ENCODE data around the gene KLK15. TPM values are rescaled to one million over a fixed set of nuclear protein-coding genes. Genes with fewer than 3 reads are reported as not detected.
A peak's percentile ranks its signal among the peaks of the same experiment; 100 is the strongest.
"Not testable (repeated sequence)": the region's sequence is repeated elsewhere in the genome, so short reads cannot be mapped to it uniquely, and the experiment has no call there.

KLK15 gene
- total RNA-seq, 2 experiments from 2014 or later, result not detected

DNA sequence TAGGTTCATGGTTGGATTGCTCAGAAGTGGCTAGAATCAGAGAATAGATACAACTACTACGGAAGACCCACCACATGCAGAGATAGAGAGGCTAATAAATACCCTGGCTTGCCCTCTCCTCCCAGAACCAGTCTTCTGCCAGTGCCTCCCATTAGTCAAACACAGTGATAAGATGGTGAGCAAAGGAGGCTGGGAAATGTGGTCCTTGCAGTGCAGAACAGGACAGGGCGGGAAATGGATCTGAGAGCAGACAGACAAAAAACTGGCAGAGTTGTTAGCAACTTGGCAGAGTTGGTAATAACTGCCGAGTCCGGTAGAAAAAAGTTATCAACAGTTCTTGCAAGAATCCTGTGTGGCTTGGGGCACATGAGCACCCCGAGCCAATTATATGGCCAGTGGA, 18.5 kb downstream of the KLK15 start:
- DNase-seq, result no peak

DNA sequence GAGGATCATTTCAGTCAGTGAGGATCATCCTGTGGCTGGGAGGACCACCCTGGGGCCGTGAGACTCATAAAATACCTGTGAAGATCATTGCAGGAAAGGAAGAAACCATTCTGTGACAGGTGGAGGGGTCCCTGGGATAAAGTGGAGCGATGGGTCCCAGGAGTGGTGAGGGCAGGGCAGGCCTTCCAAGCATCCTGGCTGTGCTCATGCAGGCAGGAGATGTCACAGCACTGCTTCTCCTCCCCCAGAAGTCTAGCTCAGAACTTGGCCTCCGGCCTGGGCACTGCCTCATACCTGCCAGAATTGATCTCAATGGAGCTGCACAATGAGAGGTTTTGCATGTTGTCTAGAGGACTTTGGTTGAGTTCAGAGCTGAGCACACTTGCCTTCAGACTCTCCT, 20.9 kb downstream of the KLK15 start:
- H3K27me3 Mint-ChIP-seq (ENCODE audit: low read depth), result peaks cover 22% of the 10 kb centered on the region
- no peaks in the 10 kb centered on the region for H3K9me3 Mint-ChIP-seq
- peaks cover 10% of the 10 kb centered on the region for H3K4me1 Mint-ChIP-seq (ENCODE audit: low read depth)
- no peak for DNase-seq
- H3K36me3 Mint-ChIP-seq (ENCODE audit: low read depth), result no peaks in the 10 kb centered on the region
- CTCF ChIA-PET, result no interaction called here
- intact Hi-C loops (cut with micrococcal nuclease), result no loop called here
- H3K27ac Mint-ChIP-seq, result no peak overlapping the region
- H3K4me3 Mint-ChIP-seq, result no peak overlapping the region

More for the DNA sequence above, 18.5 kb downstream of the KLK15 start:
- H3K4me1 Mint-ChIP-seq (ENCODE audit: low read depth), result peaks cover 31% of the 10 kb centered on the region
- no peak overlapping the region for H3K27ac Mint-ChIP-seq
- H3K9me3 Mint-ChIP-seq, result no peaks in the 10 kb centered on the region
- peaks cover 36% of the 10 kb centered on the region for H3K27me3 Mint-ChIP-seq (ENCODE audit: low read depth)
- no peak overlapping the region for H3K4me3 Mint-ChIP-seq
- intact Hi-C loops (cut with micrococcal nuclease), result no loop called here
- no peaks in the 10 kb centered on the region for H3K36me3 Mint-ChIP-seq (ENCODE audit: low read depth)
- CTCF ChIA-PET, result interaction anchor here (0.7 kb wide), 1 partner anchor 34 kb away, joined by 3 read pairs; no protein-coding TSS in a partner anchor

DNA sequence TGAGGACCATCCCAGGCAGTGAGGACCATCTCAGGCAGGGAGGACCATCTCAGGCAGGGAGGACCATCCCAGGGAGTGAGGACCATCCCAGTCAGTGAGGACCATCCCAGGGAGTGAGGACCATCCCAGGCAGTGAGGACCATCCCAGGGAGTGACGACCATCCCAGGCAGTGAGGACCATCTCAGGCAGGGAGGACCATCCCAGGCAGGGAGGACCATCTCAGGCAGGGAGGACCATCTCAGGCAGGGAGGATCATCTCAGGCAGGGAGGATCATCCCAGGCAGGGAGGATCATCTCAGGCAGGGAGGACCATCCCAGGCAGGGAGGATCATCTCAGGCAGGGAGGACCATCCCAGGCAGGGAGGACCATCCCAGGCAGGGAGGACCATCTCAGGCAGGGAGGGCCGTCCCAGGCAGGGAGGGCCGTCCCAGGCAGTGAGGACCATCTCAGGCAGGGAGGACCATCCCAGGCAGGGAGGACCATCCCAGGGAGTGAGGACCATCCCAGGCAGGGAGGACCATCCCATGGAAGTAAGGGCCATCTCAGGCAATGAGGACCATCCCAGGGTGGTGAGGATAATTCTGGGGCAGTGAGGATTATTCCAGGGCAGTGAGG, 21.6 kb downstream of the KLK15 start:
- H3K4me1 Mint-ChIP-seq (ENCODE audit: low read depth); H3K9me3 Mint-ChIP-seq; DNase-seq; H3K27ac Mint-ChIP-seq; CTCF ChIA-PET; H3K4me3 Mint-ChIP-seq; intact Hi-C loops (cut with micrococcal nuclease); H3K36me3 Mint-ChIP-seq (ENCODE audit: low read depth): not testable (repeated sequence)
- peaks cover 17% of the 10 kb centered on the region for H3K27me3 Mint-ChIP-seq (ENCODE audit: low read depth)

DNA sequence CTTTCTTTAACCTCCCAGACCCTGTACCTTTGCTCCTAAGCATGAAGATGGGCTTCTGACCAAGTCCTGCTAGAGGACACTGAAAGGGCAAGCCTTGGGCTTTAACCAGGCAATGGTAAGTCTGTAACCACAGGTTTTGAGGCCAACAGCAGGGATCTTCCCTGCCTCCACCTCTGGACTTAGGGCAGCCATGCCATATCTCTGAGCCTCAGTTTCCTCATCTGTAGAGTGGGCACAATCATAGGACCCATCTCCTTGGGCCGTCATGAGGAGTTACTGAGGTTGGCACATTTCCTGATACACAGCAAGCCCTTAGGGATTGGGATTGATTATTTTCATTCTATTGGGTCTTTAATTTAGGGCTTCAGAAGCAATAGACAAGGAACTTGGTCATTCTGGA, 24.5 kb downstream of the KLK15 start:
- H3K9me3 Mint-ChIP-seq, result no peaks in the 10 kb centered on the region
- no peak overlapping the region for H3K4me3 Mint-ChIP-seq
- H3K27me3 Mint-ChIP-seq (ENCODE audit: low read depth), result peaks cover 1% of the 10 kb centered on the region
- intact Hi-C loops (cut with micrococcal nuclease), result no loop called here
- H3K36me3 Mint-ChIP-seq (ENCODE audit: low read depth), result peaks cover 4% of the 10 kb centered on the region
- peaks cover 6% of the 10 kb centered on the region for H3K4me1 Mint-ChIP-seq (ENCODE audit: low read depth)
- DNase-seq, result no peak
- H3K27ac Mint-ChIP-seq, result no peak overlapping the region
- CTCF ChIA-PET, result no interaction called here

DNA sequence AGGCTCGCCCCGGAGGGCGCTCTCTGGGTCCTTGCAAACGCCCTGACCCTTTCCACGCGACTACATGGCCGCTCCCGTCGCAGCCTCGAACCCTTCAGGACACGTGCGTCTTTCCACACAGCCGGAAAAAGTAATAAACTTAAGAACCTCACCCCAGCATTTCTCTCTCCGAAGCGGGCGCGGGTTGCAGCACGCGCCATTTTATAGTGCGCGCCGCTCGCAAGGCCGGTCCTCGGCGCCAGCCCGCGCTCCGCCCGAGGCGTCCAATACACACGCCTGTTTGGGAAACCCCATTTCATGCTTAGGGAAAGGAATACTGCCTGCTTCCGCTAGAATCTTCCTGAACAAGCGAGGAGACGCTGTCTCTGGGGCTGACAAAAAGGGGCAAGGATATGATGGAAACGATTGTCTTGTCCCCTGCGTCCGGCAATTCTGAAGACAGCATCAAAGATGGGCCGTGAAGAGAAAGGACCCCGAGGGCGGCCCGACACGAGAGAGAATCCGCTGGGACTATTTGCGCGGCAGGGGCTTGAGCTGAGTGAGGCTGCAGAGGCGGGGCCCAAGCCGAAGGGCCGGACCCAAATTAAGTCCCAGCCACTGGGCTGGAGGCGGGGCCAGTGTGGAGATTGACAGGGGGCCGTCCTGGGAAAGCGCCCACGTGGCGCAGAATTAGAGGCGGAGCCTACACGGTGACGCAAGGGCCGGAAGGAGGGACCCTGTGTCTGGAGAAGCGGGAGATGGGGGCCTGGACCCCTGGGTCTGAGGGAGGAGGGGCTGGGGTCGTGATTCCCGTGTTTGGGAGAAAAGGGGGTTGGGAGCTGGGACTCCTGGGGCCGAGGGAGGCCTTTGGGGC, 28.7 kb downstream of the KLK15 start:
- CTCF ChIA-PET, result no interaction called here
- DNase-seq, result peak; percentile 99
- Mint-ChIP-seq H3K27ac (peak overlapping the region; percentile 100), H3K27me3 (ENCODE audit: low read depth) (no peaks in the 10 kb centered on the region), H3K4me1 (ENCODE audit: low read depth) (peaks cover 28% of the 10 kb centered on the region), H3K9me3 (no peaks in the 10 kb centered on the region), H3K36me3 (ENCODE audit: low read depth) (peaks cover 40% of the 10 kb centered on the region), H3K4me3 (peak overlapping the region; percentile 98)
- intact Hi-C loops (cut with micrococcal nuclease), result loop anchor here (1.0 to 5.0 kb wide), 4 partner anchors 13 to 303 kb away; partner anchors contain the start of genes CTU1 and JOSD2

DNA sequence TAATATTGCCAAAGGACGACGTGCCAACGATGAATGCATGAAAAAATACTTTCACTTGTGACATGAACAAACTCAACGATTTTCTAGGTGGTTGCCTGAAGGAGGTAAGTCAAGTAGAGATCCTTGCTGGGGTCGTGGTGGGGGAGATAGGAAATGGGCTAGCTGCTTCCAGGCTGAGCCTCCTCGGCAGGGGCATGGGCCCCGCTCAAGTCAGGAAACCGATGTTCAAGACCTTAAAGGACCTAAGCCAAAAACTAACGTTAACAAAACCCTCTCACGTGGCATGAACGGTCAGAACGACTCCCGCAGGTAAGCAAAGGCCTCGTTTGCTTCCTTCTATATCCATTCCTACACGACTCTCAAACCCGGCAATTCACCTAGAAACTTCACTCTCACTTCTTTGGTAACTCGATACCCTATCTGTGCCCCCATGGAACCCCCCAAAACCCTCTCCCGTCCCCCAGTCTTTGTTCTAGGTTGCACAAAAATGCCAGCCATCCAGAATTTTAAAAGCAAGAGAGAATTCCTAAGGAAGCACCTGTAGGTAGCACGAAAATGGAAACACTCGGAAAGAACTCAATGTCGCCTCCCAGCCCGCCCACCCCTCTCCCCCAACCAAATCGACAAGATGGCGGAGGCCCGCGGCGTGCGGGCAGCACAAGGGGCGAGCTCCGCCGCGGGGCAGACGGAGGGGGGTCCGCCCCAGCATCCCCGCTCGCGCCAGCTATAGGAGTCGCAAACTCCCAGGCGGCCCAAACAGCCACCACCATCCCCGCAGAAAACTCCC, 29.5 kb downstream of the KLK15 start:
- H3K4me1 Mint-ChIP-seq (ENCODE audit: low read depth), result peaks cover 28% of the 10 kb centered on the region
- peak overlapping the region; percentile 98 for H3K4me3 Mint-ChIP-seq
- H3K27ac Mint-ChIP-seq, result peak overlapping the region; percentile 100
- intact Hi-C loops (cut with micrococcal nuclease), result loop anchor here (1.0 to 5.0 kb wide), 4 partner anchors 13 to 303 kb away; partner anchors contain the start of genes CTU1 and JOSD2
- no peaks in the 10 kb centered on the region for H3K27me3 Mint-ChIP-seq (ENCODE audit: low read depth)
- CTCF ChIA-PET, result no interaction called here
- no peak for DNase-seq
- H3K9me3 Mint-ChIP-seq, result no peaks in the 10 kb centered on the region
- H3K36me3 Mint-ChIP-seq (ENCODE audit: low read depth), result peaks cover 40% of the 10 kb centered on the region

DNA sequence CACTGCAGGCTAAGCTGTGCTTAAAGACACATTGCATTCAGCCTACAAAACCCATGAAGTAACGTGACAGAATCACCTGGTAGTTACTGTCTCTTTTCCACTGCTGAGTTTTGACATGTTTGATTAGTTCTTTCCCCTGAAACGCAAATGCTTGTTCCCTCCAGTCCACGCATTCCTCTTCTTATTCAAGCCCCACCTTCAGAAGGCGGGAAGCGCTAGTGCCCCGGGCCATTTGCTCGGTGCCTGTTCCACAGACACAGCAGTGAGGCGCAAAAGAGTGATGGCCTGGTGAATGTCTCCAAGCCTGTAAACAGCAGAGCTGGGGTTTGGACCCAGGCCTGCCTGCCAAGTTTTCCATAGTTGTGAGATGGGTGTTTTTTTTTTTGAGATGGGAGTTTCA, 32.3 kb downstream of the KLK15 start:
- peak overlapping the region; percentile 5 for H3K27ac Mint-ChIP-seq
- CTCF ChIA-PET, result no interaction called here
- peaks cover 45% of the 10 kb centered on the region for H3K36me3 Mint-ChIP-seq (ENCODE audit: low read depth)
- no peak for DNase-seq
- H3K27me3 Mint-ChIP-seq (ENCODE audit: low read depth), result no peaks in the 10 kb centered on the region
- intact Hi-C loops (cut with micrococcal nuclease), result loop anchor here (5.0 kb wide), 1 partner anchor 306 kb away; the partner anchor contains the start of gene CTU1
- H3K9me3 Mint-ChIP-seq, result no peaks in the 10 kb centered on the region
- H3K4me1 Mint-ChIP-seq (ENCODE audit: low read depth), result peaks cover 26% of the 10 kb centered on the region
- peak overlapping the region; percentile 11 for H3K4me3 Mint-ChIP-seq

DNA sequence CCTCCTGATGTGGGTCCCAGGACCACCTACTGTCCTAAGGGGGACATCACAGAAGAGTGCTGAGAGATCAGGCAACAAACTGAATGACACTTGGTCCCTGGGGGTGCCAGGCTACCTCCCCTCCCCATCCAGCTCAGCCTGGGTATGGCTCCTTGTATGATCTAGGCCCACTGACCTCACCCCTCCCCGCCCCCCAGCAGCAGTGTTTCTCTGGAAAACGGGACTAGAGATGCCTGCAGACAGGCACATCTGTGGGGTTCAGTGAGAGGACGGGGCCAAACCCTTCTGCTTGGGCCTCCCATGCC, 33.9 kb downstream of the KLK15 start:
- H3K27me3 Mint-ChIP-seq (ENCODE audit: low read depth), result no peaks in the 10 kb centered on the region
- intact Hi-C loops (cut with micrococcal nuclease), result no loop called here
- CTCF ChIA-PET, result no interaction called here
- no peaks in the 10 kb centered on the region for H3K9me3 Mint-ChIP-seq
- H3K36me3 Mint-ChIP-seq (ENCODE audit: low read depth), result peaks cover 49% of the 10 kb centered on the region
- H3K4me3 Mint-ChIP-seq, result no peak overlapping the region
- no peak overlapping the region for H3K27ac Mint-ChIP-seq
- DNase-seq, result no peak
- H3K4me1 Mint-ChIP-seq (ENCODE audit: low read depth), result peaks cover 25% of the 10 kb centered on the region

DNA sequence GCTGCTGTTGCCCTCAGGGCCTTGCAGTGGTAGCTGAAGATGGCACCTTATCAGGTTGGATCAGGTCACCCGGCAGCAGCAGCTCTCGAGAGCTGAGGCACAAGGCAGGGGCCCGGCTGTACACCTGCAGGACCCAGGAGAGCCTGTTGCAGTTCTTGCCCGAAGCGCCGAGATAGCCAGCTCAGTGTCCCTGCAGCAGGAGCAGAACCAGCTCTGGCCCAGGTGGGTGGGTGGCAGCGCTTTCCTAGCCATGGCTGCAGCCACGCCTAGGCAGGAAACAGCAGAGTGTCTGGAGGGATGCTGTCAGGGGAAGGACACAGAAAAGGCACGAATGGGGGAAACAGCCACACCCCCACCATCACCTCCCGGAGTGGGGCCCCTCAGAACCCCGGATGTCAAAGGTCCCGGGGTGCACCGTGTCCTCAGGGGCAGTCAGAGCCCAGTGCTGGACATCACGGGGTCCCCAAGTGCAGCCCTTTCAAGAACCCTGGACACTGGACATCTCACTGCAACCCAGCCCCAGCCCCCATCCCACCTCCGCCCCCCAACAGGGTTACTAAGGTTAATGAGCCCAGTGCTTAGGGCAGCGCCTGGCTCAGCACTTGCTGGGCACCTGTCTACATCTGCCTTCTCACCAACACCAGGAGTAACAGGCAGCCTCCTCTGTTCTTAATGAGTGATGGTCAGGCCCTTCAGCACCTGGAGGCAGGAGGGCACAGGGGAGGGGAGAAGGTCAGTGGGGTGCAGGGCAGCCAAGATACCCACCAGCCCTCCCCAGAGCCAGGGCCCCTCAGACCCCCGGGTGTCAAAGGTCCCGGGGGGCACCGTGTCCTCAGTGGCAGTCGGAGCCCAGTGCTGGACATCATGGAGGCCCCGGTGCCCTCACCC, 34.5 kb downstream of the KLK15 start:
- no peak overlapping the region for H3K4me3 Mint-ChIP-seq
- H3K4me1 Mint-ChIP-seq (ENCODE audit: low read depth), result peaks cover 29% of the 10 kb centered on the region
- no peak for DNase-seq
- intact Hi-C loops (cut with micrococcal nuclease), result no loop called here
- H3K27me3 Mint-ChIP-seq (ENCODE audit: low read depth), result no peaks in the 10 kb centered on the region
- H3K9me3 Mint-ChIP-seq, result no peaks in the 10 kb centered on the region
- no peak overlapping the region for H3K27ac Mint-ChIP-seq
- CTCF ChIA-PET, result no interaction called here
- H3K36me3 Mint-ChIP-seq (ENCODE audit: low read depth), result peaks cover 45% of the 10 kb centered on the region

DNA sequence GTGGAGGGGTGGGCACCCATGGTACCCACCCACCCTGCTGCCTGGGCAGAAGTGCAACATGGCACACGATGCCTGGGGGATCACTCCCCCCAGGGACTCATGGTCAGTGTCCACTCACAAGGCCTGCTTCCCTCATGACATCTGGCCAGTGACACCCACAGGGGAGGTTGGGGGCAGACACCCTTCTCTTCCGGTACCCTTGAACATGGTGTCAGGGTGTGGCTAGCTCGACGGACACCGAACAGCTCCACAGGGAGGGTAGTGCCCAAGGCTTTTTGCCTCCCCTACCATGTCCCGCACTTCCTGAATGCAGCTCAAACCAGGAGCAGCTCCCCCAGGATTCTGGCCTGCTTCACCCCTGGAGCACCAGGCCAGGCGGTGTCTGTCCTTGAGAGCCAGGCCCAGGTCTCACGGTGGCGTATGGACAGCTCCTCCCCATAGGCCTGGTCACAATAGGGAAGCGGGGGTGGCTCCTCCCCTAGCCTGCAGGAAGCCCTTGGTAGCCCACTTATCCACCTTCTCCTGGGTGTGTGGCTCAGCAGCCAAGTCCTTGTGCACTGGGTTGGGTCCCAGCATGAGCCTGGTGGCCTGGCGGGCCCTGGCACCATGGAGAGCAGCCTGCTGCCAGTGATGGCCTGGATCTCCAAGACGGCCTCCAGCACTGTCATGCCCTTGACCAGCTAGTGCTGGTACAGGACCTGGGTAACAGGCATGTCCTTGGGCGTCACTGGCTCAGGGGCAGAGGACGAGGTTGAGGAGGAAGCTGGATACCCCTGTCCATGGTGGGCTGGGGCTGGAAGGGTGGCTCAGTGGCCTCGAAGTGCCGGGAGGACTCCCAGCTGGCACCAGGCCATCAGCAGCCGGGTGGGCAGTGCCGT, 35.4 kb downstream of the KLK15 start:
- Mint-ChIP-seq H3K4me3 (no peak overlapping the region), H3K27me3 (ENCODE audit: low read depth) (no peaks in the 10 kb centered on the region), H3K4me1 (ENCODE audit: low read depth) (peaks cover 28% of the 10 kb centered on the region), H3K36me3 (ENCODE audit: low read depth) (peaks cover 36% of the 10 kb centered on the region), H3K27ac (no peak overlapping the region), H3K9me3 (no peaks in the 10 kb centered on the region)
- CTCF ChIA-PET, result no interaction called here
- peak; percentile 26 for DNase-seq
- intact Hi-C loops (cut with micrococcal nuclease), result no loop called here

DNA sequence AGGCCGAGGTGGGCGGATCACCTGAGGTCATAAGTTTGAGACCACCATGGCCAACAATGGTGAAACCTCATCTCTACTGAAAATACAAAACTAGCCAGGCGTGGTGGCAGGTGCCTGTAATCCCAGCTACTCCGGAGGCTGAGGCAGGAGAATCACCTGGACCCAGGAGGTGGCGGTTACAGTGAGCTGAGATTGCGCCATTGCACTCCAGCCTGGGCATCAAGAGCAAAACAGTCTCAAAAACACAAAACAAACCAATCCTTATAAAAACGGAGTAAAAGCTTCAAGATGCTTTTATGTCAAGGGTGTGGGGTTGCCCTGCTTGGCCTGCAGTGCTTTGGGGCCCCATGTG, 36.0 kb downstream of the KLK15 start:
- intact Hi-C loops (cut with micrococcal nuclease), result no loop called here
- DNase-seq, result no peak
- CTCF ChIA-PET, result no interaction called here
- no peak overlapping the region for H3K27ac Mint-ChIP-seq
- peaks cover 22% of the 10 kb centered on the region for H3K4me1 Mint-ChIP-seq (ENCODE audit: low read depth)
- no peak overlapping the region for H3K4me3 Mint-ChIP-seq
- H3K27me3 Mint-ChIP-seq (ENCODE audit: low read depth), result no peaks in the 10 kb centered on the region
- H3K9me3 Mint-ChIP-seq, result no peaks in the 10 kb centered on the region
- H3K36me3 Mint-ChIP-seq (ENCODE audit: low read depth), result peaks cover 30% of the 10 kb centered on the region
